Measurements from ENCODE around the gene CDK15.
"Not testable (repeated sequence)": the region's sequence is repeated elsewhere in the genome, so short reads cannot be mapped to it uniquely, and the experiment has no call there.

Gene CDK15

DNA sequence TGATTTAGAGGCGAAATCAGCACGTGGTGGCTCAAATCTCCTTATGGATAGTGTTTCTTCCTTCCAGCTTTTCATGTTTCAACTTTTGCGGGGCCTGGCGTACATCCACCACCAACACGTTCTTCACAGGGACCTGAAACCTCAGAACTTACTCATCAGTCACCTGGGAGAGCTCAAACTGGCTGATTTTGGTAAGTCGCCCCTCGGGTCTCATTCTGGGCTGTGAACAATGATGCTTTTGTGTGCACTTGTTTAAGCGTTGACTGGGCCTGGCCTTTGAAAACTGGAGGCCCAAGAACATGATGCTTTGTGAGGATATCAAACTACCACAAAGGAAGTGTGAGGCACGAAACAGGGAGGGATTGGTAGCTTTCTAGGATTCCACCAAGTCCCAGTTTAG is 27.4 kb downstream of the CDK15 start:
- DNase-seq = no peak

DNA sequence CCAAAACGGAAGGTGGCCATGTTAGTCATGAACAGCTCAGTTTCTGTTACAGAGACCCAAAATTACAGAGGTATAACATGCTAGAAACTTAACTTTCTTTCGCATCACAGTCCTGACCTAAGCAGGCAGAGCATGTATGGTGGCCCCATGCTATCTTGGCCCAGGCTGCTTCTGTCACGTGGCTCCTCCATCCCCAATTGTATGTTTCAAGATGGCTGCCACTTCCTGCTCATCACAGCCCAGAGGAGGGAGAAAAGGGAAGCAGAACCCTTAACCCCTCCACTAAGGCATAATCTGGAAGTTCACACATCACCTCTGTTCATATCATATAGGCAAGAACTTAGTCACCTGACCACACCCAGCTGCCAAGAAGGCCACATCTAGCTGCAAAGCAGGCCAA is 28.7 kb downstream of the CDK15 start:
- DNase-seq = no peak

DNA sequence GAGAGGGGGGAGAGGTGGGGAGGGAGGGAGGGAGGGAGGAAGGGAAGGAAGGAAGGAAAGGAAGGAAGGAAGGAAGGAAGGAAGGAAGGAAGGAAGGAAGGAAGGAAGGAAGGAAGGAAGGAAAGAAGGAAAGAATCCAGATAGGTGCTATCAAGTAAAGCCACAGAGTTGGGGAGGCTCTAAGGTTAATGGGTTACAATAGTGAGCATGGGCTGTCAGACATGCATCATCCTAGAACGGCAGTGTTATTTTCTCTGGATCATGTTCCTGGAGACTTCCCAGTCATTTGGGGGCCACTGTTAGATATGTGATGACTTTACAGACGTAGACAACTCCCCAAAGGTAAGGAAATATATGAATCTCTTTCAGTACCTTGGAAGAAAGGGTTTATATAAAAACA is 31.1 kb downstream of the CDK15 start:
- no peak for DNase-seq

DNA sequence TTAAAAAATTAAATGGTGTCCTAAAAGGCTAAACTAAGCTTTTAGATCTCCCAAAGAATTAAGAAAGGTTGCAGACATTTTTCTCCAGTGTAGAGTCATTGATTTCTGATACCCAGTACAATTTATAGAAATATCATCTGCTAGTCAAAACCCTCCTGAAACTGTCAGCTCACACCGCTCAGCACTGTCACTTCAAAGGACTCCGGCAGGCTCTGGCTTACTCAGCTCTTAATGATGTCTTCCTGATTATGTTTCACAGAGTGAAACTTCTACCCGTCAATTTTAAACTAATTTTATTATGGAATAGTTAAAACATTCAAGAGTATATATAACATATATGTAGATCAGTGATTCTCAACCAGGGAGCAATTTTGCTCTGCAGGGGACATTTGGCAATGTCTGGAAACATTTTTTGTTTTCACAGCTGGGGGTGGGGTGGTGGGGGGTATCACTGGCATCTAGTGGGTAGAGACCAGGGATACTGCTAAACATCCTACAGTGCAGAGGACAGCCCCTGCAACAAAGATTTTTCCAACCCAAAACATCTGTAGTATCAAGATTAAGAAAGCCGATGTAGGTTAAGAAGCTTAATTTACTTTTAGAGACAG is 31.6 kb downstream of the CDK15 start:
- no peak for DNase-seq

DNA sequence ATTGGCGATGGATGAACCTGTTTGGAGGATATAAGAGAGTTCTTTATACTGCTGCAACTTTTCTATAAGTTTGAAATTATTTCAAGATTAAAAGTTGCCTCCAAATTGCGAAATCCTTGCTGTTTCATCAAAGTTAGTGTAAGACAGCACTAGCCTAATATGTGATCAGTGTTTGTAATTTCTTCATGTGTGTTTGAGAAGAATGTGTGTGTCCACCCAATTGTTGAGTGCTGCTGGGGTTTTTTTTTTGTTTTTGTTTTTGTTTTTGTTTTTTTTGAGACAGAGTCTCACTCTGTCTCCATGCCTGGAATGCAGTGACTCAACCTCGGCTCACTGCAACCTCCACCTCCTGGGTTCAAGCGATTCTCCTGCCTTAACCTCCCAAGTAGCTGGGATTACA is 33.4 kb downstream of the CDK15 start:
- no peak for DNase-seq

GRCh38 chr2:201840726-201841125 is 34.4 kb downstream of the CDK15 start:
- no peak for DNase-seq

DNA sequence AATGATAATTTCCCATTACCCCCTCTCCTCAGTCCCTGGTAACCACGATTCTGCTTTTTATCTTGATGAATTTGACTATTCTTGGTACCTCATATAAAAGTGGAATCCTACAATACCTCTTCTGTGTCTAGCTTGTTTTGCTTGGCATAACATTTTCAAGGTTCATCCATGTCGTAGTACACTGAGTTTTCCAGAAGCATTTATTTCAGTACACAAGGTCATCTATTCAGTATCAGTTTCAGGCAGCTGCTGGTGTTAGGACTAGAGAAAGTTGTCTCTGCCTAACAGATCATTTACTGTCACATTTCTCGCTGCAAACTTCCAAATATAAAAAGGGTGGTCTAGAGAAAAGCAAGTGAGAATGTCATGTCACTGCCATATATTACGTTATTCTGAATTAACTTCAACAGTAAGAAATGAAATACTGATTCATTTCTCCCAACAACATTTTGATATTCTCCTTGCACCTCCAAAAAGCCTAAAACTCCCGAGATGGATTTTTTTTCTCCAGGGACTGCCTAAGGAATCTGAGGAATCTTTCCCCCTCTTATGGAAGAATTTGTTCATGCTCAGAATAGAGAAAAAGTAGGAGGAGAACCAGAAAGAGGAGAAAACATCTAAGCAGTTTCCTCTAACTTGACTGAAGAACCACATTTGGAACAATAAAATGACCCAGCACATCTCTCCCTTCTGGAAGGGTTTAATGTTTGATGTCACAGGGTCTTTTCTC is 36.0 kb downstream of the CDK15 start:
- no peak for DNase-seq

GRCh38 chr2:201844922-201845321 is 38.6 kb downstream of the CDK15 start:
- DNase-seq = not testable (repeated sequence)

GRCh38 chr2:201847481-201847880 is 41.1 kb downstream of the CDK15 start:
- no peak for DNase-seq

DNA sequence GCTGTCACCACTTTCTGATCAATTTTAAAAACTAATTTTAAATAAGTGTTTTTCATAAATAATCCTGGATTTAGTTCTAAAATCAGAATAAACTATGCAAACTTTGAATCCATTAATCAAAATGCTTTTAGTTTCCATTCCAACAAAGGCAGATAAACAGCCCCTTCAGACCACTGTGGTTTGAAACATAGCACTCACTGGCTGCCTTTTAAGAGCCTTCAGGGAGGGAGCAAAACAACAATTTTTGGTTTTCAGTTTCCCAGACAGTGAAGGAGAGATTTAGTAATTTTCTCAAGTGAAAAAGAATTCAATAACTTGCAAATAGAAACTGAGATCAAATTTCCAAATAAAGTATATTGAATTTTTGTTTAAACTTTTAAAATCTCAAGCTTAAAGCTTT is 46.1 kb downstream of the CDK15 start:
- DNase-seq = no peak

- DNase-seq = no peak
Measured at GRCh38 chr2:201852878-201853415, 46.6 kb downstream of the CDK15 start.

- no peak for DNase-seq
Measured at GRCh38 chr2:201854221-201854801, 48.0 kb downstream of the CDK15 start.

GRCh38 chr2:201854841-201855240 is 48.5 kb downstream of the CDK15 start:
- no peak for DNase-seq

- DNase-seq = no peak
Measured at GRCh38 chr2:201855356-201855755, 49.0 kb downstream of the CDK15 start.

GRCh38 chr2:201857326-201857725 is 51.0 kb downstream of the CDK15 start:
- no peak for DNase-seq

- DNase-seq = peak; percentile 2 to 9
Measured at GRCh38 chr2:201858281-201859184, 52.2 kb downstream of the CDK15 start.

- no peak for DNase-seq
Measured at GRCh38 chr2:201859949-201860348, 53.6 kb downstream of the CDK15 start.

DNA sequence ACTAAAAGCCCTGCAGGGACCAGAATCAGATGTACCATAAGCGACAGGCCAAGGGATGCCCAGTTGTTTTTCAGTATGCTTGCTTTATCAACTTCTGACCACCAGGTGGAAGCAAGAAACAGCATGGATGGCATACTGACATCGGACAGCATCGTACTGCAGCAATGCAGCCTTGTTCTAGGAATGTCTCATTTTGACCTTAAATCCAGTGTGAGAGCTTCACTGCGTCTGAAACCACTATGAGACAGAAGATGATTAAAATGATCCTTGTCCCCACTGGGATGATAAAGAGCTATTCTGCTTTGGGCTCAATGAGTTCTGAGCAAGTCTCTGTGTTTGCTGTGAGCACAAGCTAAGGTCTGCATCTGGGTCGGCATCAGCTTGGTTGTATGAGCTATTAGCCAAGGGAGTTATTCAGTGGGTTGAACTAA is 54.3 kb downstream of the CDK15 start:
- DNase-seq = peak; percentile 18 to 32

DNA sequence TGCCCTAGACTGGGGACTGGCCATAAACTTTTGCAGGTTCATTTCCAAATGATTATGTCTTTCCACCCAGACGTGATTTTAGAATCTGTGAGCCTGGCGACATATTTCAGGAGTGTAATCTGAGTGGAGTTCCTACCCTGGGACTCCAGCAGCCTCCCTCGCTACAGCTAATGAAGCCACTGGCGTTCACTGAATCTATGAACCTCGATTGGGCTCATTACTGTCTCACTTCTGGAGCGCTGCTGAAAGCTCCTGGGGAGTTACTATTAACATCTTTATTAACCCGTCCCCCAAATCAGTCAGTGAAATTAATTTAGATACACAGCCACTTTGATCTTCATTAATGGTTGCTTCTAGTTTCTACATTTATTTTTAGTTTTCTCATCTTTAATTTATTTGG is 56.5 kb downstream of the CDK15 start:
- DNase-seq = no peak

- DNase-seq = no peak
Measured at GRCh38 chr2:201866643-201867473, 60.5 kb downstream of the CDK15 start.

GRCh38 chr2:201871471-201871870 is 65.1 kb downstream of the CDK15 start:
- DNase-seq = no peak

- DNase-seq = no peak
Measured at GRCh38 chr2:201872591-201872990, 66.3 kb downstream of the CDK15 start.
